ENCODE measurements around the gene EGFL7.

The EGFL7 gene

GRCh38 chr9:136675477-136676296 is 13.0 kb downstream of the EGFL7 start:
- no peak for DNase-seq

GRCh38 chr9:136676297-136676794 is 13.6 kb downstream of the EGFL7 start:
- no peak for DNase-seq

GRCh38 chr9:136676920-136677686 is 14.4 kb downstream of the EGFL7 start:
- no peak for DNase-seq

- no peak for DNase-seq
Measured at GRCh38 chr9:136678034-136678433, 15.3 kb downstream of the EGFL7 start.

- no peak for DNase-seq
Measured at GRCh38 chr9:136678624-136679023, 15.9 kb downstream of the EGFL7 start.

- no peak for DNase-seq
Measured at GRCh38 chr9:136679431-136679941, 16.8 kb downstream of the EGFL7 start.

GRCh38 chr9:136681029-136681428 is 18.3 kb downstream of the EGFL7 start:
- DNase-seq, result no peak

GRCh38 chr9:136681945-136682699 is 19.4 kb downstream of the EGFL7 start:
- no peak for DNase-seq

- DNase-seq, result no peak
Measured at GRCh38 chr9:136682710-136683109, 20.0 kb downstream of the EGFL7 start.

- DNase-seq, result no peak
Measured at GRCh38 chr9:136683173-136683745, 20.5 kb downstream of the EGFL7 start.

- no peak for DNase-seq
Measured at GRCh38 chr9:136683755-136684154, 21.0 kb downstream of the EGFL7 start.

GRCh38 chr9:136684339-136684738 is 21.6 kb downstream of the EGFL7 start:
- DNase-seq, result no peak

GRCh38 chr9:136684799-136685198 is 22.1 kb downstream of the EGFL7 start:
- no peak for DNase-seq

GRCh38 chr9:136685216-136685615 is 22.5 kb downstream of the EGFL7 start:
- no peak for DNase-seq

- no peak for DNase-seq
Measured at GRCh38 chr9:136685790-136686533, 23.2 kb downstream of the EGFL7 start.

- no peak for DNase-seq
Measured at GRCh38 chr9:136686534-136686793, 23.7 kb downstream of the EGFL7 start.

GRCh38 chr9:136686794-136687711 is 24.3 kb downstream of the EGFL7 start, which contains the start of gene AGPAT2:
AGPAT2 (minus strand) TSS chr9:136687457; CDS start chr9:136687357, 100 bp downstream.
- DNase-seq, result peak; percentile 24

- DNase-seq, result no peak
Measured at GRCh38 chr9:136687721-136688223, 25.1 kb downstream of the EGFL7 start.

GRCh38 chr9:136688274-136689107 is 25.8 kb downstream of the EGFL7 start:
- no peak for DNase-seq

GRCh38 chr9:136689108-136689460 is 26.4 kb downstream of the EGFL7 start:
- DNase-seq, result no peak

All from KG1 (cell line).